HEK293 (cell line): Measurements from ENCODE around the gene TEX14.

Experiments used
- EGR2 ChIP-seq: fragments of 450-650 bp; formaldehyde crosslinking; IDR thresholded peaks from 2 replicates; pipeline ENCODE4 v1.5.1; 2016; ENCODE audit warnings: low read depth, missing biosample characterization, missing genetic modification characterization
- HOXD13 ChIP-seq: sonication (generic); formaldehyde crosslinking; IDR thresholded peaks from 2 replicates; pipeline ENCODE4 v1.8.0; 2022; ENCODE audit warnings: missing genetic modification reagents, borderline replicate concordance
- MEIS1 ChIP-seq: sonication (generic); formaldehyde crosslinking; IDR thresholded peaks from 2 replicates; pipeline ENCODE4 v1.8.1; 2022; ENCODE audit warnings: missing genetic modification reagents, mild to moderate bottlenecking, borderline replicate concordance
- MZF1 ChIP-seq: fragments of 450-650 bp; formaldehyde crosslinking; IDR thresholded peaks from 2 replicates; pipeline ENCODE4 v1.5.1; 2017; ENCODE audit warnings: missing biosample characterization, missing genetic modification characterization, borderline replicate concordance
- OVOL3 ChIP-seq: fragments of 450-650 bp; formaldehyde crosslinking; IDR thresholded peaks from 2 replicates; pipeline ENCODE4 v1.5.1; 2016; ENCODE audit warnings: missing biosample characterization, missing genetic modification characterization
- PRDM1 ChIP-seq: fragments of 450-650 bp; formaldehyde crosslinking; IDR thresholded peaks from 2 replicates; pipeline ENCODE4; 2016; ENCODE audit warnings: missing biosample characterization, missing genetic modification characterization
- RBAK ChIP-seq: fragments of 450-650 bp; formaldehyde crosslinking; IDR thresholded peaks from 2 replicates; pipeline ENCODE4 v1.5.1; 2016; ENCODE audit warnings: missing biosample characterization, missing genetic modification characterization
- SCRT1 ChIP-seq: fragments of 450-650 bp; formaldehyde crosslinking; IDR thresholded peaks from 2 replicates; pipeline ENCODE4 v1.5.1; 2016; ENCODE audit warnings: missing biosample characterization, missing genetic modification characterization, borderline replicate concordance
- ZBTB48 ChIP-seq: fragments of 450-650 bp; formaldehyde crosslinking; IDR thresholded peaks from 2 replicates; pipeline ENCODE4 v1.5.1; 2016; ENCODE audit warnings: missing biosample characterization, missing genetic modification characterization
- ZFP37 ChIP-seq: fragments of 450-650 bp; formaldehyde crosslinking; IDR thresholded peaks from 2 replicates; pipeline ENCODE4 v1.5.1; 2016; ENCODE audit warnings: missing biosample characterization, missing genetic modification characterization
- ZNF10 ChIP-seq: fragments of 450-650 bp; formaldehyde crosslinking; IDR thresholded peaks from 2 replicates; pipeline ENCODE4 v1.5.1; 2017; ENCODE audit warnings: missing biosample characterization, missing genetic modification characterization
- ZNF112 ChIP-seq: fragments of 450-650 bp; formaldehyde crosslinking; IDR thresholded peaks from 2 replicates; pipeline ENCODE4 v1.5.0; 2017; ENCODE audit warnings: missing biosample characterization, missing genetic modification characterization
- ZNF133 ChIP-seq: fragments of 450-650 bp; formaldehyde crosslinking; IDR thresholded peaks from 2 replicates; pipeline ENCODE4 v1.5.1; 2016; ENCODE audit warnings: missing biosample characterization, missing genetic modification characterization
- ZNF174 ChIP-seq: fragments of 450-650 bp; formaldehyde crosslinking; IDR thresholded peaks from 2 replicates; pipeline ENCODE4 v1.5.0; 2017; ENCODE audit warnings: missing biosample characterization, mild to moderate bottlenecking, missing genetic modification characterization
- ZNF211 ChIP-seq: fragments of 450-650 bp; formaldehyde crosslinking; IDR thresholded peaks from 2 replicates; pipeline ENCODE4 v1.5.1; 2016; ENCODE audit warnings: low read depth, missing biosample characterization, missing genetic modification characterization
- ZNF24 ChIP-seq: fragments of 450-650 bp; formaldehyde crosslinking; IDR thresholded peaks from 2 replicates; pipeline ENCODE4 v1.5.1; 2016; ENCODE audit warnings: missing biosample characterization, missing genetic modification characterization
- ZNF248 ChIP-seq: fragments of 450-650 bp; formaldehyde crosslinking; IDR thresholded peaks from 2 replicates; pipeline ENCODE4 v1.5.1; 2017; ENCODE audit warnings: missing biosample characterization, missing genetic modification characterization
- ZNF274 ChIP-seq, 2 experiments: fragments of 200-500 bp in 1 of 2; fragments of 450-650 bp in 1 of 2; sonication (Bioruptor generic) in 1 of 2; formaldehyde crosslinking in 1 of 2; IDR thresholded peaks; 2 replicates each; pipeline versions ENCODE4 v1.5.1 to v1.6.1; 2014 to 2016; ENCODE audit warnings: borderline replicate concordance in 1 of 2, inconsistent platforms in 1 of 2, low read length in 1 of 2, missing biosample characterization in 1 of 2, missing genetic modification characterization in 1 of 2
- ZNF302 ChIP-seq: fragments of 450-650 bp; formaldehyde crosslinking; IDR thresholded peaks from 2 replicates; pipeline ENCODE4 v1.5.1; 2016; ENCODE audit warnings: missing biosample characterization, missing genetic modification characterization, low read depth
- ZNF362 ChIP-seq: fragments of 450-650 bp; formaldehyde crosslinking; IDR thresholded peaks from 2 replicates; pipeline ENCODE4 v1.5.1; 2016; ENCODE audit warnings: missing biosample characterization, missing genetic modification characterization
- ZNF37A ChIP-seq: fragments of 450-650 bp; IDR thresholded peaks from 2 replicates; pipeline ENCODE4 v1.5.1; 2018; ENCODE audit warnings: missing biosample characterization, missing genetic modification characterization
- ZNF48 ChIP-seq: fragments of 450-650 bp; formaldehyde crosslinking; IDR thresholded peaks from 2 replicates; pipeline ENCODE4 v1.5.1; 2016; ENCODE audit warnings: missing biosample characterization, missing genetic modification characterization
- ZNF501 ChIP-seq: fragments of 450-650 bp; formaldehyde crosslinking; IDR thresholded peaks from 2 replicates; pipeline ENCODE4 v1.5.1; 2016; ENCODE audit warnings: missing biosample characterization, missing genetic modification characterization
- ZNF513 ChIP-seq: fragments of 450-650 bp; IDR thresholded peaks from 2 replicates; pipeline ENCODE4 v1.5.1; 2018; ENCODE audit warnings: missing biosample characterization, missing genetic modification characterization
- ZNF544 ChIP-seq: fragments of 450-650 bp; formaldehyde crosslinking; IDR thresholded peaks from 2 replicates; pipeline ENCODE4 v1.5.0; 2017; ENCODE audit warnings: missing biosample characterization, missing genetic modification characterization
- ZNF555 ChIP-seq: fragments of 450-650 bp; formaldehyde crosslinking; conservative IDR thresholded peaks from 2 replicates; pipeline ENCODE4 v1.5.1; 2017; ENCODE audit warnings: missing biosample characterization, mild to moderate bottlenecking, missing genetic modification characterization, inconsistent platforms
- ZNF558 ChIP-seq: fragments of 450-650 bp; formaldehyde crosslinking; IDR thresholded peaks from 2 replicates; pipeline ENCODE4 v1.5.1; 2016; ENCODE audit warnings: missing biosample characterization, missing genetic modification characterization
- ZNF561 ChIP-seq: fragments of 450-650 bp; IDR thresholded peaks from 2 replicates; pipeline ENCODE4 v1.5.1; 2018; ENCODE audit warnings: missing biosample characterization, missing genetic modification characterization, borderline replicate concordance
- ZNF624 ChIP-seq: fragments of 450-650 bp; formaldehyde crosslinking; IDR thresholded peaks from 2 replicates; pipeline ENCODE4 v1.5.1; 2017; ENCODE audit warnings: missing biosample characterization, missing genetic modification characterization
- ZNF692 ChIP-seq: fragments of 450-650 bp; formaldehyde crosslinking; IDR thresholded peaks from 2 replicates; pipeline ENCODE4 v1.5.1; 2016; ENCODE audit warnings: missing biosample characterization, missing genetic modification characterization
- ZNF768 ChIP-seq: fragments of 450-650 bp; formaldehyde crosslinking; IDR thresholded peaks from 2 replicates; pipeline ENCODE4 v1.5.1; 2018; ENCODE audit warnings: missing biosample characterization, mild to moderate bottlenecking, missing genetic modification characterization
- ZNF777 ChIP-seq: fragments of 450-650 bp; formaldehyde crosslinking; IDR thresholded peaks from 2 replicates; pipeline ENCODE4 v1.5.1; 2017; ENCODE audit warnings: missing biosample characterization, missing genetic modification characterization, borderline replicate concordance
- ZNF792 ChIP-seq: fragments of 450-650 bp; formaldehyde crosslinking; IDR thresholded peaks from 2 replicates; pipeline ENCODE4 v1.5.1; 2016; ENCODE audit warnings: missing biosample characterization, missing genetic modification characterization
- ZNF843 ChIP-seq: fragments of 450-650 bp; formaldehyde crosslinking; IDR thresholded peaks from 2 replicates; pipeline ENCODE4 v1.5.1; 2016; ENCODE audit warnings: missing biosample characterization, missing genetic modification characterization
- ZSCAN16 ChIP-seq: fragments of 450-650 bp; formaldehyde crosslinking; IDR thresholded peaks from 2 replicates; pipeline ENCODE4 v1.5.1; 2016; ENCODE audit warnings: missing biosample characterization, missing genetic modification characterization
- TF ChIP-seq, protein P1 (sequence below): fragments of 450-650 bp; IDR thresholded peaks from 2 replicates; pipeline ENCODE4 v1.5.1; 2018; ENCODE audit warnings: missing biosample characterization, mild to moderate bottlenecking, missing genetic modification characterization

Gene TEX14

GRCh38 chr17:58631523-58632323, 60.1 kb downstream of the TEX14 start (continued):
- TF ChIP-seq HOXD13 (CRISPR knock-in tag) (no peak), ZNF112 (tag by site-specific recombination) (no peak), ZNF843 (tag by site-specific recombination) (peak; percentile 70; the same call in 1 of the 2 replicates), ZNF501 (tag by site-specific recombination) (peak; percentile 77; the same call in 1 of the 2 replicates), ZNF513 (tag by site-specific recombination) (no peak; the same call in 1 of the 2 replicates), ZNF624 (tag by site-specific recombination) (peak; percentile 99; the same call in 1 of the 2 replicates), ZBTB48 (tag by site-specific recombination) (no peak), EGR2 (no peak), ZNF48 (no peak), ZFP37 (tag by site-specific recombination) (peak; percentile 95), ZNF274 (IDR thresholded peaks at IDR 0.05; ENCODE audit: low read length) (no peak), ZNF274 (tag by site-specific recombination; IDR thresholded peaks at IDR 0.05; ENCODE audit: borderline replicate concordance) (no peak), ZNF24 (peak; percentile 96), MZF1 (tag by site-specific recombination) (peak; percentile 90), ZNF558 (tag by site-specific recombination) (peak; percentile 90), ZNF37A (tag by site-specific recombination) (no peak), OVOL3 (tag by site-specific recombination) (peak; percentile 47), ZNF777 (tag by site-specific recombination) (no peak), ZNF211 (no peak), ZNF544 (tag by site-specific recombination) (no peak), PRDM1 (tag by site-specific recombination) (no peak), ZNF561 (tag by site-specific recombination) (no peak), ZNF174 (tag by site-specific recombination) (no peak), ZNF133 (tag by site-specific recombination) (no peak), ZNF792 (tag by site-specific recombination) (peak; percentile 75; the same call in 1 of the 2 replicates), ZNF362 (tag by site-specific recombination) (peak; percentile 98), SCRT1 (tag by site-specific recombination) (no peak), ZNF10 (0 out of 2 replicates have a peak, but pooled peaks have one; percentile 28), RBAK (no peak), ZNF555 (tag by site-specific recombination) (no peak), ZNF768 (tag by site-specific recombination) (peak; percentile 75; the same call in 1 of the 2 replicates), ZNF692 (tag by site-specific recombination) (peak; percentile 72), ZNF302 (tag by site-specific recombination) (peak; percentile 81; the same call in 1 of the 2 replicates), MEIS1 (CRISPR knock-in tag) (no peak), ZSCAN16 (tag by site-specific recombination) (peak; percentile 74; the same call in 1 of the 2 replicates), ZNF248 (no peak)
- TF ChIP-seq, protein P1, sequence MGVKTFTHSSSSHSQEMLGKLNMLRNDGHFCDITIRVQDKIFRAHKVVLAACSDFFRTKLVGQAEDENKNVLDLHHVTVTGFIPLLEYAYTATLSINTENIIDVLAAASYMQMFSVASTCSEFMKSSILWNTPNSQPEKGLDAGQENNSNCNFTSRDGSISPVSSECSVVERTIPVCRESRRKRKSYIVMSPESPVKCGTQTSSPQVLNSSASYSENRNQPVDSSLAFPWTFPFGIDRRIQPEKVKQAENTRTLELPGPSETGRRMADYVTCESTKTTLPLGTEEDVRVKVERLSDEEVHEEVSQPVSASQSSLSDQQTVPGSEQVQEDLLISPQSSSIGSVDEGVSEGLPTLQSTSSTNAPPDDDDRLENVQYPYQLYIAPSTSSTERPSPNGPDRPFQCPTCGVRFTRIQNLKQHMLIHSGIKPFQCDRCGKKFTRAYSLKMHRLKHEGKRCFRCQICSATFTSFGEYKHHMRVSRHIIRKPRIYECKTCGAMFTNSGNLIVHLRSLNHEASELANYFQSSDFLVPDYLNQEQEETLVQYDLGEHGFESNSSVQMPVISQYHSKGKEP = no peak
